Measurements from ENCODE around the gene MTMR12.

DNA sequence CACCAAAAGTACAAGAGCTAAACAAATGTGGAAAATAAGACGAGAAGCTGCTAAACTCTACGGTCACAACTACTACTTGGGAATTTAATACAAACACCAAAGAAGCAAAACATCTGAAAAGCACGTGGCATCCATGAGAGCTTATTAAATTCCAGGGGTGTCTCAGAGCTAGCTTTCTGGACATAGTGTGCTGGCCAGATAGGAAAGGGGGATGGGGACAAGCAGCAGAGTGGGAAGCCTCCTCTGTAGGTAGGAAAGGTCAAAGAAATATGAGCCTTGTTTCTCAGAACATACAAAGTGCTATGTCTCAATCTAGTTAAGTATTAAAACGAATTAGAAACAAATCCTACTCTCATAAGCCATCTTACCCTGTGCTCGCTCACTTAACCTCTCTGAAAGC lies 87.3 kb downstream of the MTMR12 start:
- TF ChIP-seq, protein P1, sequence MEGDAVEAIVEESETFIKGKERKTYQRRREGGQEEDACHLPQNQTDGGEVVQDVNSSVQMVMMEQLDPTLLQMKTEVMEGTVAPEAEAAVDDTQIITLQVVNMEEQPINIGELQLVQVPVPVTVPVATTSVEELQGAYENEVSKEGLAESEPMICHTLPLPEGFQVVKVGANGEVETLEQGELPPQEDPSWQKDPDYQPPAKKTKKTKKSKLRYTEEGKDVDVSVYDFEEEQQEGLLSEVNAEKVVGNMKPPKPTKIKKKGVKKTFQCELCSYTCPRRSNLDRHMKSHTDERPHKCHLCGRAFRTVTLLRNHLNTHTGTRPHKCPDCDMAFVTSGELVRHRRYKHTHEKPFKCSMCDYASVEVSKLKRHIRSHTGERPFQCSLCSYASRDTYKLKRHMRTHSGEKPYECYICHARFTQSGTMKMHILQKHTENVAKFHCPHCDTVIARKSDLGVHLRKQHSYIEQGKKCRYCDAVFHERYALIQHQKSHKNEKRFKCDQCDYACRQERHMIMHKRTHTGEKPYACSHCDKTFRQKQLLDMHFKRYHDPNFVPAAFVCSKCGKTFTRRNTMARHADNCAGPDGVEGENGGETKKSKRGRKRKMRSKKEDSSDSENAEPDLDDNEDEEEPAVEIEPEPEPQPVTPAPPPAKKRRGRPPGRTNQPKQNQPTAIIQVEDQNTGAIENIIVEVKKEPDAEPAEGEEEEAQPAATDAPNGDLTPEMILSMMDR (IDR thresholded peaks at IDR 0.05) = no peak
- TF ChIP-seq POLR2A (IDR thresholded peaks at IDR 0.05) = no peak
